CD1c-positive myeloid dendritic cell (primary cell): Measurements from ENCODE around the gene SHH.
"Not testable (repeated sequence)": the region's sequence is repeated elsewhere in the genome, so short reads cannot be mapped to it uniquely, and the experiment has no call there.

Experiments used
- DNase-seq: peaks from one replicate; pipeline ENCODE4 v3.0.0-alpha.2; 2016; ENCODE audit errors: extremely low spot score

The SHH gene

DNA sequence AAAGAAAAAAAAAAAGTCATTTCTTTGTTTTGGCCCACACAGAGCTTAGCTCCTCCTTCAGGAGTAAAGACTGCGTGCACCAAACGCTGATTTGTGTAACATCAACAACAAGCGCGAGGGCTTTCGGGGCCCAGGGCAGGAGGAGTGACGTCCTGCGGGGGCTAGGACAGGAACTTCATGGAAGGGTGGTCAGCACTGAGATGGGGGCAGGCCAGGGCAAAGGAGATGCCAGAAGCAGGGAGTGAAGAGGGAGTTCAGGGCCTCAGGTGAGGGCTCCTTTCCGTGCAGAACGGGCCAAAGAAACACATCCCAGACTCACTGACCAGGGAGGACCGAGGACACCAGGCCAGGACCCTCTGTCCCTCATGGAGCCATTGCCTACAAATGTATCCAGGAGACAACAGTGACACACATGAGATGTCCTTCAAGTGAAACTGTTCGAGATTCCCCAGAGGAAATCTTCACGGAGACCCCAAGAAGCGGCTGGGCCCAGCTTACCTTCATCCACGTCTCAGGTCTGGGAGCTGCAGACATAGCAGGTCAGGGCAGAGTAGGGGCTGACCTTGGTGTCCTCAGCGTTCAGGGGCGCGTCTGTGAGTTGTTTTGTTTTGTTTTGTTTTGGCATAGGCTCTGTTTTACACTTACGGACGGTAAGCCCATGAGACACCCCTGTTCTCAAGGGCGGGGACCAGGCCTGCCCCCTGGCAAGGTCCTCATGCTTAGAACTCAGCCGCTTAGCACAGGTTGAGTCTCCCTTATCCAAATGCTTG lies 30.4 kb upstream of the SHH start:
- DNase-seq, result no peak

DNA sequence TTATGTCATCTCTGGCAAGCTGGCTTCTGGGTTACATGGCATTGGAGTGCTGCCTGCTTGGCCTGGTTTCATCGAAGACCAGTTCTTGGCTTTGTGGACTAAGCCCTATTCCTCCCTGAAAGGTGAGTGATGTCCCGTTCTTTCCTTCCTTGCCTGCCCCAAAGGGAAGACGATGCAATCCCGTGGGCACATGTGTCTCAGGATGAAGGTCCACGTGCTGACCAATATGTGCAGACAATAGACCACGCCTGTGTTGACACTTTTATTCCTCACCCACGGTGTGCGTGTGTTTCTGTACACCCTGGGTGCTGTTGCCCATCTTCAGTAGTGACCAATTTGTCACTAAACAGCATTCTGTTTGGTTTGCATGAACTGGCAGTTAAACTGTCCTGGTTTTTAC lies 28.6 kb upstream of the SHH start:
- no peak for DNase-seq

DNA sequence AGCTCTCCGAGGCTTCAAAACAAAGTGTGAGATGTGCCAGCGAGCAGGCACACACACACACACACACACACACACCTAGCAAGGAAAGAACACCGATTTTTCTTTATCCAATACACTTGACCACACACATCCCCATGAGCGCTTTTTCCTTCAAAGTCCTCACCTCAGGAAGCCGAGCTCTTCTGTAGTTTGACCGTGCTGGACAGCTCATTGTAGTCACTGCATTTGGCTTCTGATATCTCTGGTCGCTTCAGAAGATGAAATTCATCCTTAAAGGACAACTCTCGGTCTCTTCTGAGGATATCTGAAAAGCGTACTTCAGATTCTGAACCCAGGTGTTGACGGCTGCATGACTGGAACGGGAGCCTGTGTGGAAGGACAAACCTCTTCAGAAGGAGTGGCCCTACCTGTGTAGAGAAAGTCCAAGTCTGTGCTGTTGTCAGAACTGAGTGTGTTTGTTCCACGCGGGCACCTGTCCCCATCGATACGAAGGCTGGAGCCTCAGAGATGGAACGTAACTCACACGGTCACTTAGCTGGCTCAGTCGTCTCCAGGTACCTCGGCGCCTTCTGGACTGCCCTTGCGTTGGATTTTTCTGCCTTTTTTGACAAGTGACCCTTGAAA lies 28.1 kb upstream of the SHH start:
- no peak for DNase-seq

DNA sequence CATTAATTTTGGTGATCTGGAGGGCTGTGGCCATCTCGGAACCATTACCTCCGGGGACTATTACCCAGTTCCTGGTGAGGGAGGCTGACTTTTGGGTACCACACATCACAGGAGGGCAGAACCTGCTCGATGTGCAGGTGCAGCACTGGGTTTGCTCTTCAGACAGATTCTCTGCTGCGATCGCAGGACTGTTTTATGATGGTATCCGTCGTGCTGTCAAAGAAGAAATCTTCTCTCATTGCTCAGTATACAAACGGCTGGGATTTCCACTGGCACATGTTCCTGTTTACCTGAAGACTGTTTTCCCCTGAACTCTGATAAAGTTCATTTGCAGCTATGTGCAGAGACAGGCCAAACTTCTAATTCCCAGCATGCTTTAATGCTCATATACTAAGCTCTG lies 27.2 kb upstream of the SHH start:
- DNase-seq, result no peak

DNA sequence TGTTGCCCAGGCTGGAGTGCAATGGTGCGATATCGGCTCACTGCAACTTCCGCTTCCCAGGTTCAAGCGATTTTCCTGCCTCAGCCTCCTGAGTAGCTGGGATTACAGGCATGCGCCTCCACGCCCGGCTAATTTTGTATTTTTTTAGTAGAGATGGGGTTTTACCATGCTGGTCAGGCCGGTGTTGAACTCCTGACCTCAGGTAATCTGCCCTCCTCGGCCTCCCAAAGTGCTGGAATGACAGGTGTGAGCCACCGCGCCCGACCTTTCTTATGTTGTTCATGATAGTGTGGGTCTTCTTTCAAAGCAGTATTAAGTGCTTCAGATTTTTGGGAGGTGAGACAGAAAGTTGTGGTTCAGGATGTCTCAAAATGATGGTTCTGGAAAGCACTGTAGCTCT lies 26.0 kb upstream of the SHH start:
- DNase-seq, result not testable (repeated sequence)

DNA sequence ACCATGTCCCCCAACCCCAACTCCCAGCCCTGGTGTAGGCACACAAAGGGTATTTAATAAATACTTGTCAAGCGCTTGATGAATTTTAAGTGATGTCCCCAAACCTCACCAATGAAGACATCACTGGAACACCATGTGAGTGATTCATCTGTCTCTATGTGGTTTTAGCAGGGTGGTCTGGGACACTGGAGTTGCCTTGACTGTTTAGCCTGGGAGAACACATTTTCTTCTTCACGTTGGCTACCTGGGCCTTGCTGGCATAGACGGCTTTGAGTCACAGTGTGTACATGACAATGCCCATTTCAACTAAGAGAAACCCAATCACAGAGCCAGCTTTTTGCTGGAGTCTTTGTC lies 24.8 kb upstream of the SHH start:
- no peak for DNase-seq

DNA sequence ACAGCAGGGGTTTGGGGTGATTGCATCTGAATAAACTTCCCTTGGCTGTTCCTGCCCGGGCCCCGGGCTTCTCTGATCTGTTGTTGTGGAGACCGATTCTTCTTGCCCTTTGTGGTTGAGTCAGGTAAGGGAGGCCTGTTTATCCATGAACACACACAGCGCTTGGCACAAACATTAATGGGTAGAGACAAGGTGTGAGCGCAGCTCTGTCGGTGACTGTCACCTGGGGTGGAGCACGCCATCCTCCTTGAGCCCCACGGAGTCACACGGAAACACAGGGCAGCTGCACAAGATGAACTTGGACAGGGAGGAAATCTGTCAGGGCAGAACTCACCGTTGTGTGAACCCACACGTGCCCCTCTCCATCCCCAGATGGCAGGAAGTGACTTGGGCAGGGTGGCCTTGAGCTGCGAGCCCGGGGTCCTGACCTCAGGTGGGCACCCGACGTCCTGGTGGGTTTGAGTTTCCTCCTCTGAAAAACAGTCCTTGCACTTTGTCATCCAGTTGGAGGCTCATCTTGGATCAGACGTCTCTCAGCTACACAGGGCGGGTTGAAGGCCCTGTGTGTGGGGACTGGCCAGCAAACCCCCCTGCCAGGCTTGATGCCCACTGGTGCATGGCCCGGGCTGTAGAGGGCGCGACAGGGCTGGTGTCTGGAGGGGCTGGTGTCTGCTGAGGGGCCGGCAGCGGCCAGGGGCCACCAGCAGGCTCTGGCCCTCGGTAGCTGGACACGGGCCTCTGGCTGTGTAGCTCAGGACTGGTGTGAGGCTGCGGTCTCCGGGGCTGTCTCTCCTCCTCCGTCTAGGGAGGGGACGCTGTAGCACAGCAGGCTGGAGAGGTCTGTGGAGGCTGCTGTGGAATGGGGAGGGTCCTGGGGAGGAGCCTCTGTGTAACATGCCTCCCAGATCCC lies 24.2 kb upstream of the SHH start:
- no peak for DNase-seq

DNA sequence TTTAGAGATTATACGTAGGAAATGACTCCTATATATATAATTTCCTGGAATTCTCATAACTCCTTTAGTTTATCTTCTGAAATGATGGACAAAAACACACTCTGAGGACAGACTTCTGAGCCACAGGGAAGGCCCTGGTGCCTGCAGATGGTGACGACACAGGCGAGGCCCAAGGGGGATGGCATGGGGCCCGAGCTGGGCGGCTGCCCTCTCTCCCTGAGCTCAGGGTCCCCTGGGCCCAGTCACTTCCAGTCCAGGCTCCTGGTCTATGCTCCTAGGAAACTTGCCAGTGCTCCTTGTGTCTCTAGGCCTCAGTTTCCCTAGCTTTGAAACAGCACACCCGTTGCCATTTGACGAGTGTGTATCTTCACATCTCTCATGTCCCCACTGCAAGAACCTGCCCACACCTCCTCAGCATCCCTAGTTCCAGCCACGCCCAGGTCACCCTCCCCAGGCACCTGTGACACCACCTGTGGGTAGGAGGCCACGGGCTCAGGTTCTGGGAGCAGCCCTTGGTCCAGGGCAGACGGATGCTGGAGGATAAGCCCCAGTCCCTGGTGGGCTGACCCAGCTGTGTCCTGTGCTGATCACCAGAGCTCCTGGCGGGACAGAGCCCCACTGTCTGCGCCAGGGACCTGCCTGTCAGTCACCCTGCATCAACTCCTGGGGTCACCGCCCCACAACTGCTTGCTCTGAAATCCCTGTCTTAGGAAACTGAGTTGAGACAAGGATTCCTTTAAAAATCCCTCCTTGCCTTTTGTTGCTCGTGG lies 23.4 kb upstream of the SHH start:
- no peak for DNase-seq

DNA sequence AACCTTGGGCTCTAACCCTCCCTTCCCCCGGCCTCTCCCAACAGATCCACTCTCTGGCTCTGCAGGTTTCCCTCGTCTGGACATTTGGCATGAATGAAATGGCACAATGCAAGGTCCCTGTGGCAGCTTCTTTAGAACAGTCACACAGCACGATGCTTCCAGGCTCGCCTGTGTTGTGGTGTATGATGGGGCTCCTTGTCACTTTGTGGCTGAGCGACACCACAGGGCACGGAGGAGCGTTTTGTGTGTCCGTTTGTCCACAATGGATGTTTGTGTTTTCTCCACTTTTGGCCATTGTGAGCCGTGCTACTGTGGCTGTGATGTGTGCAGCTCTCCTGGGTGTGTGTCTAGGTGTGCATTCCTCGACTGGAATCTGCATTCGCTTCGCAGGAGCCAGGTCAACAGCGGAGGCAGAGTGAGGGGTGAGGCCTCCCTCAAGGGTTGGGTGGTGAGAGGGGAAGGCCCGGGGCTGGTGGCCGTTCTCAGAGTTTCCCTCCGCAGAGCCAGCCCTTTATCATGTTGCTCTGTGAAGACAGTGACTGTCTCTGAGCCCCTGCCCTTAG lies 22.3 kb upstream of the SHH start:
- DNase-seq, result no peak

DNA sequence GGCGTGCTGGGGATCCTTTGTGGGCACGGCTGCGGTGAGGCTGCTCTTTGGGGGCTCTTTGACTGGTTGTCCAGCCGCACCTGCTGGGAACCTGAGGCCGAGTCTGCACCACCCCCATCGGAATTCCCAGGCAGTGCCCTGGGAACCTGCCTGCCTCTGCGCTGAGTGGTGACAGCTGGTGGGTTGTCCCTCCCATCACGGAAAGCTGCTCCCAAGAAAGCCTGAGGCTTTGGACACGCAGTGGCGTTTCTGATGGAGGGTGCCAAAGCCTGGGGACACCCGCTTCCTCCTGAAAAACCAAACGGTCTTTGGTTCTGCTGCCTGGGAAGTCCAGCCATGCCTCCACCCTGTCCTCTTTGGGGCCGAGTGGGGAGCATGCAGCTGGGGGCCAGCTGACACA lies 21.4 kb upstream of the SHH start:
- DNase-seq, result no peak

DNA sequence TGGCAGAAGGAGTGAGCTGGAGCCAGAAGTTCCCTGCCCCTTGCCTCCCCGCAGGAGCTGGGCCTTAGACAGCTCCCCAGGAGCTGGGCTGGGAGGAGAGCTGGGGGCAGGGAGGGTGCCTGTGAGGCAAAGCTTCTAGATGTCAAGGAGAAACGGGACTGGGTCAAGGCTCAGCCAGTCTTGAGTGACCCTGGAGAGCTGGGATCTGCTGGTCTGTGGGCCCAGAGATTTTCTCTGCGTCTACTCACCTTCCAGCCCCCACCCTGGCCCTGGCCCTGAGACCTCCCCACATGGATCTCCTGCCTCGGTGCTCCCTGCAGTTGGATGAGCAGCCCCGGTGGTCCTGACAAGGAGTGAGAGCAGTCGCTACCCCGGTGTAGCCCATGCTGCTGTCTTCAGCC lies 20.3 kb upstream of the SHH start:
- DNase-seq, result no peak

DNA sequence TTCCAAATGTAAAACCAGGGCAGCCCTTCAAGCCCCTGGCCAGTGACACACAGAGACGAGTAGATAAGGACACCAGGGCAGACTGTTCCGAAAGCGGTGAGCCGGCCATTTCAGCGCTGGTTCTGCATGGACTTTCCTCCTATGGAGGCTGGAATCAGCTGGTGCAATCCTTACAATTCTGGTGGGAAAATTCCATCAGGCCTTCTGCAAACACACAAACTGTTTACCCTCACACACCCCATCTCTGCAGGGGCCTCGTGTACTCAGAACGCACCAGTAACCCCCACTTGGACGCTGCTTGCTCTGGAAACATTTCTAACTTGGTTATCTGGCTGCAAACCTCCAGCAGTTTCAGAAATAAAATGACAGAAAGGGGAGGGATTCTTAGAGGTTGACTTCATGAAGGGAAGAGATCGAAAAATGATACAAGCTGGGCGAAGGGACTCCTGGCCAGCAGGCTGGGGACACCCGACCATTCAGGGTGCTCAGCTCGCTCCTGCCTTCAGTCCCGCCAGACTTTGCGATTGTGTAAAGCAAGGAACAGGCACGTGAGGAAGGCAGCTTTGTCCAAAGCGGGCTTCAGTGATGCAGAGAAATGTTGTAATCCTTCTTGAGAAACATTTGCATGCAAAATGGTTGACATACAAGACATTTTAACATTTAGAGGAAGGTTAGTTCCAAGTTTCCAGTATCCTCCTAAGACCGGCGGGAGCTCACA lies 19.7 kb upstream of the SHH start:
- no peak for DNase-seq

DNA sequence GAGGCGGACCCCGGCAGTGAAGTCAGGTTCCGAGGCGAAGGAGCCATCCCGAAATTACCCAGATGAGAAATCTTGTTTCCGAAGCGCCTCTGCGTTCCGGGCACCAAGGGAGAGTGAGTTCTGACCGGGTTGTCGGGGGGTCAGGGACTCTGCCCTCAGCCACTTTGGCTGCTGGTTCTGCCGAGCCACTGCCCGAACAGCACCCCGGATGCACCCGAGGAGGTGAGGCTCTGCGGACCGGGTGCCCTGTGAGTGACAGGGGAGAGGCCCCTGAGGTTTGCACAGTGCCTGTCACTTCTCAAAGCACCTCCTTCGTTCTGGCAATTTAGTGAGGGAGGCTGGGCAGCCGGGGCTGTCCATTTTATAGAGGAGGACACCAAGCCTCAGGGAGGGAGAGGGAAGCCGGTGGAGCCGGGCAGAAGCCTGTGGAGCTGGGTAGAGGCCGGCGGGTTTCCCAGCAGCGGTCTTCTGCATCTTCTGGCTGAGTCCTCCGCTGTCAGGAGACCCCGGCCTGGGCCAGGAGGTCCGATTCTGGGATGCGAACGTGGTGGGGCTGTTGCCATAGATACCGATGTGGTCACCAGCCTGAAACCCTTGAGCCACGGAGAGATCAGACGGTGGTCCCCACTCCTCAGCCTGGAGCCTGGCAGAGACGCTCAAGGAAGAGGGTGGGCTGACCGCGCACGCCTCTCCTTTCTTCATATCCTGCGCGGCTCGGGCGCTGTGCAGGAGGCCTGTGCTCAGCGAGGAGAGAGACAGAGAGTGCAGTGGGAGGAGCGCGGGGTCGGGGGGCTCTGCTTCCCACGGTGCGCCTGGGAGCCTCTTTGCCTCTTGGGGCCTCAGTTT lies 18.9 kb upstream of the SHH start:
- no peak for DNase-seq

DNA sequence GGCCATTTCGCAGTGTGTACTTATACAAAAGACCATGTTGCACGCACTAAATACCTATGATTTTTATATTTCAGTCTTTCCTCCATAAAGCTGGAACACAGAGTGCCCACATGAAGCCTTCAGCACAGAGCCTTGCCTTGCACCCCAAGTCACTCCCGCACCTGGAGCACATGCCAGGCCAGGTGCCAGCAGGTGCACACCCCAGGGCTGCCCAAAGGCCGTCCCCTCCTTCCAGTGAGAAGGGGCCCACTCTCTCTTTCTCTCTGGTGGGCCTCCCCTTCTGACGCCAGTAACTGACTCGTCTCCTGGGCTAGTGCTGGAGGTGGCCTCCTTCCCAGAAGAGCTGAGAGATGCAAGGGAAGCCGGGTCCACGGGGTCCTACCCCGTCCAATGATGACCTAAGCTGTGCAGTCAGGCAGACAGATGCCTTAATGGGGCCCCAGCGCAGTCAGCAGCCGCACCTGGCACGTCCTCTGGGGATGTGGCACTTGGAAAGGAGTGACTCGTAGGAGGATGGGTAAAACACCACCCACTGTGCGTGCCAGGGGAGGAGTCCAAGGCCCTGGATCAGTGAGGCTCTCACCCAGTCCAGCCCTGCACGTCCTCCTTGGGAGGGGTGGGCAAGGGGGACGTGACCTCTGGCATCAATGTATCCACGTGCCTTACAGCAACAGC lies 17.7 kb upstream of the SHH start:
- DNase-seq, result no peak

DNA sequence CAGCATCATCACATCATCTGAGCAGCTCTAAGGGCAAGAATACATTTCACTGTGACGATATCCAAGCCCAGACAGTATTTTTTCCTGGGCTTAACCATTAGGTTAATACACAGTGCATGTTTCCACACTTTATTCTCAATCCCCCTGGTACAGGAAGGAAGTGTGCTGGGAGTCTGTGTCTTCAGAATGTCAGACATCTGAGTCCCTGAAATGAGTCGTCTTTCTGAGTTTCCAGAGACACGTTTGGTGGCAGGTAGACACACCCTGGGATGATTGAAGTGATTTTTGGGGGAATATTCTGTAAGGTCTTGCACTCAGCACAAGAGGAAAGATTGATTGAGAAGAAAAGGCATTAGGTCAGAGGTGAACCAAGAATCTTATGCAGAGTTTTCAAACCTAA lies 13.1 kb upstream of the SHH start:
- no peak for DNase-seq

DNA sequence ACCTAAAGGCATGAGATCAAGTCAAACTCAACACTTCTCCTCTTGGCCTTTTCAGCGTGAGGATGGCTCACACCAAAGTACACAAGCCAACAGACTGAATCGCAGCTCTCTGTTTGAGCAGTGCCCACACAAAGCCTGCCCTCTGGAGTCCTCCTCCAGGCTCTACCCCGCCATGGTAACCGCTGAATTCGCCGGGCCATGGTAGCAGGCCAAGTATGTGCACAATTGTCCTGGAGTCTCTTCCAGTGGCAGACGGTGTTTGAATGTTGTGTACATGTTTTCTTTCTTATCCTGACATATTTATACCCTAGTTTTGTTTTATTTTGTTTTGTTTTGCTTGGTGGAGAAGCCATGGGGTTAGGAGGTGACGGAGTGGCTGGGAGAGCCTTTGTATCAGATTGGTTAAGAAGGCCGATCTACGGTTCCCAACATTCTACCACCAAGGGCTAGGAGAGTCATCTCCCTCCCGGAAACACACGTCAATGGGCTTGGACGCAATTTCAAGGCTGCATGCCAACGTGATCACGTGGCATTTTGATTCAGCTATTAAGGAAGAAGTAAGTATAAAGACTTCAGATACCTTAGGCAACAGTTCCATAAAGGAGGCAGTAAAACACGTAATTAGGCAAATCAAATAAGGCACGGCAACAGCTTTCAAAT lies 12.1 kb upstream of the SHH start:
- DNase-seq, result no peak

DNA sequence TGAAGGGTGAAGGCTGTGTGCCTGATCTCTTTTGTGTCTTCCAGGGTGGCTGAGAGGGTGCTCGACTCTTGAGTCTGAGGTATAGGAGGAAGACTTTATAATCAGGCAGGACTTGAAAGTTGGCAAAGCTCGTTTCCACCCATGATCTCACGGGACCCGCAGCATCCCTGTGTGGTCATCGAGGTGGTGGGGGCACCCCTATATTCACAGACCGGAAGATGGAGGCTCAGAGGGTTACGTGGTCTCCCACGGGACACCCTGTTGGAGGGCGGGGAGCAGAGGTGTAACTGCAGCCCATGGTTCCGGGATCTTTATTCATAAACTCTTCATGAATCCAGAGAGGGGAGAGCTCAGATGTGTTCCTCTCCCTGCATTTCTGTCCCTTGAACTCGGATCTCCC lies 9.6 kb upstream of the SHH start:
- no peak for DNase-seq

DNA sequence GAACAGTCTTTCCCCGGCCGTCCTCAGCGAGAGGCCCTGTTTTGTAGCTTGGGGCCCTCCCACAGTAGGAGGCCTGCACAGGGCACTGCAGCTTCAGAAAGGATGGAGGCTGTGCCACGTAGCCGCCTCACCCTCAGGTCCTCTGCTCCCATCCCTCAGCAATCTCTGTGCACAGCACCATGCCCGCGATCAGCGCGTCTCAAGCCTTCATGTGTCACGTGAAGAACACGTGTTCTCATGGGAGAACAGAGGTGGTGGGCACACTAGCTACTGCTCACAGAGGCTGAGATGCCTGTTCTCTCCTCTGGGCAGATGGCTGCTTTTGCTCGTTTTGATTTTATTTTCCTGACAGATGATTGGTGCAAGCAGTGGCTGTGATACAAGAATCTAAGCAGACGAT lies 8.5 kb upstream of the SHH start:
- DNase-seq, result no peak

DNA sequence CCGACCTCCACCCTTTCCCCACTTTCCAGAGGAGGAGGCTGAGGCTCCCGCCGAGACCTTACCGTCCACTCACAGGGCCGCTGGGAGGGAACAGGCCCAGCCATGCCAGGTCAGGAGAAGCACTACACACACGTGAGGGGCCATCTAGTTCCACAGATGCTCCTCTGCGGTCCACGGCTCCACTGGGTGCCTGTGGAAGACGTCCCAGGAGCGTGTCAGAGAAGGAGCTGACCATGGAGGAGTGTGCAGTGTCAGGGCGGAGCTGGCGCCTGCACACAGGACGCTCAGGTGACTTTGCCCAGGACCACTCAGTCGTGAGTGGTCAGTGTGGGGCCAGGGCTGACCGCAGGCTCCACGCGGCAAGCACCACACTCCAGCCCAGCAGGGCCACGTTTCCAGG lies 8.0 kb upstream of the SHH start:
- no peak for DNase-seq
